ENCODE data around the gene RBM47.
"Not testable (repeated sequence)": the region's sequence is repeated elsewhere in the genome, so short reads cannot be mapped to it uniquely, and the experiment has no call there.

Gene RBM47

GRCh38 chr4:40559585-40560465 lies 69.8 kb downstream of the RBM47 start:
- H3K27ac ChIP-seq (ENCODE audit: low read length) = peak overlapping the region; percentile 0

GRCh38 chr4:40557736-40558135 lies 71.9 kb downstream of the RBM47 start:
- no peak overlapping the region for H3K4me3 ChIP-seq (ENCODE audit: low read depth in 1 of 2, low read length in 2 of 2)
- H3K36me3 ChIP-seq (ENCODE audit: control insufficient read depth in 1 of 2, insufficient read depth in 2 of 2, low read length in 2 of 2) = no peaks in the 10 kb centered on the region
- no peaks in the 10 kb centered on the region for H3K27me3 ChIP-seq (ENCODE audit: low read depth, low read length)
- H3K27ac ChIP-seq (ENCODE audit: low read length) = no peak overlapping the region
- H3K9me3 ChIP-seq (ENCODE audit: control insufficient read depth in 1 of 2, low read length in 2 of 2) = no peaks in the 10 kb centered on the region
- no peaks in the 10 kb centered on the region for H3K4me1 ChIP-seq (ENCODE audit: control insufficient read depth in 1 of 2, insufficient read depth in 2 of 2, low read length in 2 of 2)

More at GRCh38 chr4:40559585-40560465, 69.8 kb downstream of the RBM47 start:
- Histone ChIP-seq H3K27me3 (ENCODE audit: low read depth, low read length) (no peaks in the 10 kb centered on the region), H3K4me1 (ENCODE audit: control insufficient read depth in 1 of 2, insufficient read depth in 2 of 2, low read length in 2 of 2) (no peaks in the 10 kb centered on the region), H3K9me3 (ENCODE audit: control insufficient read depth in 1 of 2, low read length in 2 of 2) (no peaks in the 10 kb centered on the region), H3K36me3 (ENCODE audit: control insufficient read depth in 1 of 2, insufficient read depth in 2 of 2, low read length in 2 of 2) (no peaks in the 10 kb centered on the region), H3K4me3 (ENCODE audit: low read depth in 1 of 2, low read length in 2 of 2) (no peak overlapping the region)

GRCh38 chr4:40555176-40555900 lies 74.3 kb downstream of the RBM47 start:
- Histone ChIP-seq H3K9me3 (ENCODE audit: control insufficient read depth in 1 of 2, low read length in 2 of 2) (no peaks in the 10 kb centered on the region), H3K4me1 (ENCODE audit: control insufficient read depth in 1 of 2, insufficient read depth in 2 of 2, low read length in 2 of 2) (no peaks in the 10 kb centered on the region), H3K36me3 (ENCODE audit: control insufficient read depth in 1 of 2, insufficient read depth in 2 of 2, low read length in 2 of 2) (no peaks in the 10 kb centered on the region)

GRCh38 chr4:40554641-40555040 lies 75.0 kb downstream of the RBM47 start:
- H3K4me3 ChIP-seq (ENCODE audit: low read depth in 1 of 2, low read length in 2 of 2); H3K4me1 ChIP-seq (ENCODE audit: control insufficient read depth in 1 of 2, insufficient read depth in 2 of 2, low read length in 2 of 2); H3K27me3 ChIP-seq (ENCODE audit: low read depth, low read length); H3K9me3 ChIP-seq (ENCODE audit: control insufficient read depth in 1 of 2, low read length in 2 of 2); H3K36me3 ChIP-seq (ENCODE audit: control insufficient read depth in 1 of 2, insufficient read depth in 2 of 2, low read length in 2 of 2): not testable (repeated sequence)
- H3K27ac ChIP-seq (ENCODE audit: low read length) = peak overlapping the region; percentile 67

More at GRCh38 chr4:40555176-40555900, 74.3 kb downstream of the RBM47 start:
- no peak overlapping the region for H3K27ac ChIP-seq (ENCODE audit: low read length)
- no peaks in the 10 kb centered on the region for H3K27me3 ChIP-seq (ENCODE audit: low read depth, low read length)
- no peak overlapping the region for H3K4me3 ChIP-seq (ENCODE audit: low read depth in 1 of 2, low read length in 2 of 2)

- H3K4me1 ChIP-seq (ENCODE audit: control insufficient read depth in 1 of 2, insufficient read depth in 2 of 2, low read length in 2 of 2) = no peaks in the 10 kb centered on the region
- H3K4me3 ChIP-seq (ENCODE audit: low read depth in 1 of 2, low read length in 2 of 2) = no peak overlapping the region
- no peaks in the 10 kb centered on the region for H3K36me3 ChIP-seq (ENCODE audit: control insufficient read depth in 1 of 2, insufficient read depth in 2 of 2, low read length in 2 of 2)
- H3K27ac ChIP-seq (ENCODE audit: low read length) = peak overlapping the region; percentile 67
- H3K9me3 ChIP-seq (ENCODE audit: control insufficient read depth in 1 of 2, low read length in 2 of 2) = no peaks in the 10 kb centered on the region
- H3K27me3 ChIP-seq (ENCODE audit: low read depth, low read length) = no peaks in the 10 kb centered on the region
These were observed 75.7 kb downstream of the RBM47 start for GRCh38 chr4:40553995-40554394.

- Histone ChIP-seq H3K27me3 (ENCODE audit: low read depth, low read length) (no peaks in the 10 kb centered on the region), H3K9me3 (ENCODE audit: control insufficient read depth in 1 of 2, low read length in 2 of 2) (no peaks in the 10 kb centered on the region), H3K4me1 (ENCODE audit: control insufficient read depth in 1 of 2, insufficient read depth in 2 of 2, low read length in 2 of 2) (no peaks in the 10 kb centered on the region), H3K36me3 (ENCODE audit: control insufficient read depth in 1 of 2, insufficient read depth in 2 of 2, low read length in 2 of 2) (no peaks in the 10 kb centered on the region), H3K4me3 (ENCODE audit: low read depth in 1 of 2, low read length in 2 of 2) (no peak overlapping the region), H3K27ac (ENCODE audit: low read length) (no peak overlapping the region)
These were observed 77.1 kb downstream of the RBM47 start for GRCh38 chr4:40552536-40552935.

- H3K9me3 ChIP-seq (ENCODE audit: control insufficient read depth in 1 of 2, low read length in 2 of 2); H3K36me3 ChIP-seq (ENCODE audit: control insufficient read depth in 1 of 2, insufficient read depth in 2 of 2, low read length in 2 of 2); H3K27me3 ChIP-seq (ENCODE audit: low read depth, low read length); H3K4me1 ChIP-seq (ENCODE audit: control insufficient read depth in 1 of 2, insufficient read depth in 2 of 2, low read length in 2 of 2): not testable (repeated sequence)
- Histone ChIP-seq H3K27ac (ENCODE audit: low read length) (peak overlapping the region; percentile 86), H3K4me3 (ENCODE audit: low read depth in 1 of 2, low read length in 2 of 2) (peak overlapping the region in 1 of 2 donors; percentile 37)
These were observed 78.0 kb downstream of the RBM47 start for GRCh38 chr4:40551568-40552136.

GRCh38 chr4:40550948-40551462 lies 78.7 kb downstream of the RBM47 start:
- Histone ChIP-seq H3K4me1 (ENCODE audit: control insufficient read depth in 1 of 2, insufficient read depth in 2 of 2, low read length in 2 of 2) (no peaks in the 10 kb centered on the region), H3K9me3 (ENCODE audit: control insufficient read depth in 1 of 2, low read length in 2 of 2) (no peaks in the 10 kb centered on the region), H3K27me3 (ENCODE audit: low read depth, low read length) (no peaks in the 10 kb centered on the region), H3K4me3 (ENCODE audit: low read depth in 1 of 2, low read length in 2 of 2) (peak overlapping the region in 1 of 2 donors; percentile 37), H3K36me3 (ENCODE audit: control insufficient read depth in 1 of 2, insufficient read depth in 2 of 2, low read length in 2 of 2) (no peaks in the 10 kb centered on the region), H3K27ac (ENCODE audit: low read length) (peak overlapping the region; percentile 86)

GRCh38 chr4:40550196-40550595 lies 79.5 kb downstream of the RBM47 start:
- Histone ChIP-seq H3K27me3 (ENCODE audit: low read depth, low read length) (no peaks in the 10 kb centered on the region), H3K27ac (ENCODE audit: low read length) (no peak overlapping the region), H3K4me3 (ENCODE audit: low read depth in 1 of 2, low read length in 2 of 2) (no peak overlapping the region), H3K9me3 (ENCODE audit: control insufficient read depth in 1 of 2, low read length in 2 of 2) (no peaks in the 10 kb centered on the region), H3K4me1 (ENCODE audit: control insufficient read depth in 1 of 2, insufficient read depth in 2 of 2, low read length in 2 of 2) (no peaks in the 10 kb centered on the region), H3K36me3 (ENCODE audit: control insufficient read depth in 1 of 2, insufficient read depth in 2 of 2, low read length in 2 of 2) (no peaks in the 10 kb centered on the region)

- no peaks in the 10 kb centered on the region for H3K4me1 ChIP-seq (ENCODE audit: control insufficient read depth in 1 of 2, insufficient read depth in 2 of 2, low read length in 2 of 2)
- H3K4me3 ChIP-seq (ENCODE audit: low read depth in 1 of 2, low read length in 2 of 2) = no peak overlapping the region
- H3K9me3 ChIP-seq (ENCODE audit: control insufficient read depth in 1 of 2, low read length in 2 of 2) = no peaks in the 10 kb centered on the region
- H3K27ac ChIP-seq (ENCODE audit: low read length) = no peak overlapping the region
- H3K36me3 ChIP-seq (ENCODE audit: control insufficient read depth in 1 of 2, insufficient read depth in 2 of 2, low read length in 2 of 2) = no peaks in the 10 kb centered on the region
- H3K27me3 ChIP-seq (ENCODE audit: low read depth, low read length) = no peaks in the 10 kb centered on the region
These were observed 81.4 kb downstream of the RBM47 start for GRCh38 chr4:40548256-40548655.

GRCh38 chr4:40547789-40548132 lies 81.9 kb downstream of the RBM47 start:
- Histone ChIP-seq H3K4me3 (ENCODE audit: low read depth in 1 of 2, low read length in 2 of 2) (no peak overlapping the region), H3K27me3 (ENCODE audit: low read depth, low read length) (no peaks in the 10 kb centered on the region), H3K4me1 (ENCODE audit: control insufficient read depth in 1 of 2, insufficient read depth in 2 of 2, low read length in 2 of 2) (no peaks in the 10 kb centered on the region), H3K27ac (ENCODE audit: low read length) (peak overlapping the region; percentile 47), H3K9me3 (ENCODE audit: control insufficient read depth in 1 of 2, low read length in 2 of 2) (no peaks in the 10 kb centered on the region), H3K36me3 (ENCODE audit: control insufficient read depth in 1 of 2, insufficient read depth in 2 of 2, low read length in 2 of 2) (no peaks in the 10 kb centered on the region)

All from muscle layer of duodenum (tissue), 2 donors.